Large intestine (tissue), 3 donors: Measurements from ENCODE around the gene GAP43. TPM values are rescaled to one million over a fixed set of nuclear protein-coding genes. Genes with fewer than 3 reads are reported as not detected.
A peak's percentile ranks its signal among the peaks of the same experiment; 100 is the strongest.

Experiments used
- DNase-seq, 2 donors: peaks; one replicate each; pipeline versions ENCODE4 v3.0.0 to v3.0.0-alpha.2; 2013
- H3K27ac ChIP-seq: one replicate; pipeline ENCODE4 v1.5.1; 2013; ENCODE audit warnings: low read length
- H3K27me3 ChIP-seq: 2 replicates; pipeline ENCODE4 v1.6.1; 2013; ENCODE audit warnings: low read length; ENCODE audit not compliant: control insufficient read depth, insufficient read depth
- H3K36me3 ChIP-seq: 2 replicates; pipeline ENCODE4 v1.6.1; 2013; ENCODE audit warnings: low read length; ENCODE audit not compliant: control insufficient read depth, insufficient read depth
- H3K4me1 ChIP-seq: one replicate; pipeline ENCODE4 v1.6.1; 2013; ENCODE audit warnings: low read length; ENCODE audit not compliant: control insufficient read depth, insufficient read depth
- H3K4me3 ChIP-seq: one replicate; pipeline ENCODE4 v1.5.1; 2013; ENCODE audit warnings: low read length
- H3K9me3 ChIP-seq: one replicate; pipeline ENCODE4 v1.6.1; 2013; ENCODE audit warnings: mild to moderate bottlenecking, low read depth, low read length, moderate library complexity; ENCODE audit not compliant: control insufficient read depth
- WGBS: methylation state at CpG from one replicate; pipeline ENCODE4 v1.1.5; 2013; ENCODE audit warnings: low lambda C conversion rate; ENCODE audit not compliant: insufficient coverage; 5-methylcytosine and 5-hydroxymethylcytosine counted together
- polyA plus RNA-seq: library from polyadenylated mRNA; unstranded; fragments of 120-200 nt; gene quantifications from one replicate; pipeline ENCODE4 v1.2.1, GENCODE V29; 2013

GAP43 gene
- polyA plus RNA-seq, 1 donor: 39.3 TPM

DNA sequence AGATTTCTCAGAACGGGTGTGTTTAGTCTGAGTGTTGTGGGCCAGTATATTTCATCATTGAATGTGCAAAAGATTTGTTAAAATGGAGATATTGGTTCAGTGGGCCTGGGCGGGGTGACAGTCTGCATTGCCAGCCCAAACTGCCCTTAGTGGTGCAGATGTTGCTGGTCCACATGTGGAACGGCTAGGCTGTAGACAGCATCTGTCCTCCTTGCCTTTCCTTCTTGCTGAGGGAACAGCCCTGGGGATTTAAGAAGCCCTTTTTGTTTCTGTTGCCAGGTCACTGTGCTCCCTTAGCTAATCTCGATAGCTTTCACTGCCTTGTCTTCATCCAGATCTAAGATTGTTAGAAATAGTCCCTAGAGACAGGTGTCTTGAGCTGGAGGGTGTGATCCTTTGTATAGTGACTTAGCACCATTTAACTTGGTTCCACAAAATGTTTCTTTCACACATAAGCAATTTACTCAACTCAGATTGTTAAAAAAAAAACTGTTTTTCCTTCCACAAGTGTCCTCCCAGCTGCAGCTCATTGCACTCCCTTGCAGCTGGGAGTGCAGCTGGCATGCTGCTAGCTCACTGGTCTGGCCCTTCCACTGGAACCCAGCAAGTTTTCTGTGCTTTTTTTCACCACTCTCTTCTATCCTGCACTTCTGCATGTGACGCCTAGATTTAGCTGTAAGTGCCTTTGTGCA, 37.5 kb downstream of the GAP43 start:
- no peaks in the 10 kb centered on the region for H3K9me3 ChIP-seq
- peak in 1 of 2 donors; percentile 8 for DNase-seq
- no peak overlapping the region for H3K27ac ChIP-seq
- peaks cover 6% of the 10 kb centered on the region for H3K27me3 ChIP-seq
- H3K4me3 ChIP-seq: no peak overlapping the region
- H3K36me3 ChIP-seq: no peaks in the 10 kb centered on the region
- 40% methylated on average over 1 of the region's 5 CpGs for whole genome bisulfite sequencing
- peaks cover 6% of the 10 kb centered on the region for H3K4me1 ChIP-seq

DNA sequence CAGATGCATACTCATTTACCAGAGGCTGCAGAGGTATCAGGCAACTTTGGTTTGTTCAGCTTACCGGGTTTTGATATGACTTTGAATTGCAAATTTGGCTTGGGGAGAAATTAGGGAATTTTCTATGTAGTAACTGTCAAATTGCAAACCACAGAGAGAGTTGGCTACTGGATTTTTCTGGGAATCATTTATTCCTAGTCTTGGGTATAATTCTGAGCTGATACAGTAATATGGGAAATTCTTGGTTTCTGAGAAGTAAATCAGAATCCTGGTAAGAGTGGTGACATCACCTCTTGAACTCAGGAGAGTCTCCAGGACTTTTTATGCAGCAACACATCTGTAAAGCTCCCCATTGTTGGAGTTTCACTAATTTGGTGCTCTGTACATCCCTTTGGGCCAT, 39.0 kb downstream of the GAP43 start:
- H3K27ac ChIP-seq: no peak overlapping the region
- no CpG with 5 or more reads among the region's 1 CpG for WGBS

DNA sequence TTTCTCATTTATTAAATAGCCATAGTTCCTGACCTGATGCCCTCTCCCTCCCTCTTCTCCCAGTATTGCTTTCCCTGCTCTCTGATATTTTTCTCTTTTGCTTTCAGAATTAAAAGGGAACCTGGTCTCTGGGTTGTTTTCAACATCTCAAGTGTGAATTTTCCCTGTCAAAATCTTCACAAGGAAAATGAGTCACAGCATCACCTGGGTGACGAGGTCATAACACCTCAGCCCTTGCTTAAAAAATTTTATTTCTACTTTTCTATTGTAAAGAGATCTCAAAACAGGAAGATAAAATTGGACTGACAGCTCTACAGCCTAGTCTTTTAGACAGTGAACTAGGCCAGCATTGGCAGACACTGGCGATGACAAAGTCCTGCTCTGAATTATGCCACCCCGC, 40.1 kb downstream of the GAP43 start:
- Histone ChIP-seq H3K9me3 (no peaks in the 10 kb centered on the region), H3K36me3 (no peaks in the 10 kb centered on the region), H3K4me3 (no peak overlapping the region), H3K27me3 (peaks cover 6% of the 10 kb centered on the region), H3K4me1 (no peaks in the 10 kb centered on the region), H3K27ac (no peak overlapping the region)
- 83% methylated on average over 3 of the region's 3 CpGs for whole genome bisulfite sequencing
- DNase-seq: no peak

More for the DNA sequence above, 39.0 kb downstream of the GAP43 start:
- Histone ChIP-seq H3K4me3 (no peak overlapping the region), H3K27me3 (peaks cover 6% of the 10 kb centered on the region), H3K4me1 (peaks cover 6% of the 10 kb centered on the region), H3K9me3 (no peaks in the 10 kb centered on the region), H3K36me3 (no peaks in the 10 kb centered on the region)
- no peak for DNase-seq

DNA sequence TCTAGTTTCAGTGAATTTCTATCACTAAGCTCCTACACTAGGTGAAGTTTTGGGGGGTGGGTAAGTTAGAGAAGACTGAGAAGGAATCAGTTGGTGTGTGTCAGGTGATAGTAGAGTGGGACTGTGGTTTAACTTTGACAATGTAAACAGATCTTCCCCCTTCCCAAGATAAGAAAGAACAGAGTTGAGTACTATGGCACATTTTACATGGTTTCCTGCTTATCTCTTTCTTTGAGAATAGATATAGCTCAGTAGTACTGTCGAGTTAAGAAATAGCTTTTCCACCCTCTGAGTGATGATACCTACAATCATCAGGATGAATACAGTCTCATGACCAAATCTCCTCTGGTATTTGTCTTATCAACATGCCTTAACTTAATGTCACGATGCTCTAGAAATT, 42.8 kb downstream of the GAP43 start:
- H3K4me1 ChIP-seq: no peaks in the 10 kb centered on the region
- H3K4me3 ChIP-seq: no peak overlapping the region
- H3K9me3 ChIP-seq: no peaks in the 10 kb centered on the region
- WGBS: no CpG with 5 or more reads among the region's 2 CpGs
- no peak overlapping the region for H3K27ac ChIP-seq
- no peak for DNase-seq
- H3K36me3 ChIP-seq: no peaks in the 10 kb centered on the region
- peaks cover 4% of the 10 kb centered on the region for H3K27me3 ChIP-seq

DNA sequence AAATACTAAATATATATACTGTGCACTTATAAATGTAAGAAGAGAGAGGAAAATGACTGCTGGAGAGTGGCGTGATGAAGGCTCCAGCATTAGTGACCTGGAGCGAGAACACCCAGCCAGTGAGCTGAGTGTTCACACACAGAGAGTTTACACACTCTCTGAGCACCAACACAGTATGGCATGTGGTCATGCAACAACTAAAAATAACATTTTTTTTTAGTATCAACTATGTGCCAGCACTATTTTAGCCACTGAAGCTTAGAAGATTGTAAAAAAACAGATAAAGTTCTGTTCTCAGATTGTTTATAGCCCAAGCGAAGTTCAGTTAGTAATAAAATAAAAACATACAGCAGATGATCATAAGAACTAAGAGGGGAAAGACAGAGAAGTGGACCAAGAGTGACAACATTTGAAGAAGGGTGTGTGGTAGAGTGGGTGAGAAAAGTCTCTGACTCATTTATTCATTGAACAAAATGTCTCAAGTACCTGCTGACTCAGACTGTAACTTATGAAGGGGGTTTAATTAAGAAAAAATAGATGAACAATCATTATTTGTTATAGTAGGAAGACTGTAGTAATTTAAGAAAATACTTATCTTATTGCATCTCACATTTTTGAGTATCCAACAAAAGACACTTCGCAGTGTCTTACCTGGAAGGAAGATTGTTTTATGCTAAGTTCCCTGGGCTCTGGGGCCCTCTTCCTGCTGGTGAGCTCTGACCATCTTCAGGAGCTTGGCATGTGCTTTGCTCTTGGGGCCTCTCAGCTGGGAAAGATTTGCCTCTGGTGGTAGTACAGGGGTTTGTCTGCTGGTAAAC, 43.8 kb downstream of the GAP43 start:
- H3K36me3 ChIP-seq: no peaks in the 10 kb centered on the region
- H3K27ac ChIP-seq: no peak overlapping the region
- WGBS: 63% methylated on average over 1 of the region's 4 CpGs
- H3K27me3 ChIP-seq: peaks cover 4% of the 10 kb centered on the region
- no peaks in the 10 kb centered on the region for H3K9me3 ChIP-seq
- H3K4me1 ChIP-seq: no peaks in the 10 kb centered on the region
- H3K4me3 ChIP-seq: no peak overlapping the region
- no peak for DNase-seq

DNA sequence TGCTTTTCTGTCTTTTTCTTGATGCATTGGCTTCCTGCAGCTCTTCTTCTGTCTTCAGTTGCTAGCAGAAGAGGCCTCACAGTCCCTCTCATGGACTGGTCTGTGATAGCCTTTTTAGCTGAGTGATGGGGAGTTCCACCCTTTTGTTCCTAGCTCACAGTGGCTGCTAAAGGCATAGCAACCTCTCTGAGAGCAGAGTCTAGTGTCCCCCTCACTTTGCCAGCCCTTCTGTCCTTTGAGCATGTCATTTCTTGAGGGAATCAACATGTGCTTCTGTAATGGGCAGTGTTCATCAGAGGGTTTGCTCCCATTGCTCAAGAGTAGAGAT, 44.4 kb downstream of the GAP43 start:
- DNase-seq: no peak
- no peak overlapping the region for H3K27ac ChIP-seq
- no peaks in the 10 kb centered on the region for H3K4me1 ChIP-seq
- H3K9me3 ChIP-seq: no peaks in the 10 kb centered on the region
- no peaks in the 10 kb centered on the region for H3K36me3 ChIP-seq
- peaks cover 4% of the 10 kb centered on the region for H3K27me3 ChIP-seq
- H3K4me3 ChIP-seq: no peak overlapping the region

DNA sequence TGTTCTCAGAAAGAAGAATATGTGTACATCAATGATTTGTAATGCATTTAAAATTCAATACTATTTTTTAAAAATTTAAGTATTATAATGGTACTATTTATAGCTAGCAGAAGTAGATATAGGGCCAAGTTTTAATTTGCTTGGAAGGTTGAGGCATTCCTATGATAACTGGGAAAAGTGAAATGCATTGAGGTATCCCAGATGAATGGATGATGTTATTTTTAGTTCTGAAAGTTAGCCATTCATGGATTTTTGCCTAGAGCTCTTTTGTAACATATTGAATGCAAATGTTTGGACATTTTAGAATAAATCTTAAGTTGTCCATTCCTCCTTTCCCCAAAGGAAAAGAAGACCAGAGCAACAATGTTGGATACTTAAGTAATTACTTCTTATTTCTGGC, 47.6 kb downstream of the GAP43 start:
- H3K4me1 ChIP-seq: no peaks in the 10 kb centered on the region
- no peak for DNase-seq
- no peaks in the 10 kb centered on the region for H3K9me3 ChIP-seq
- no peaks in the 10 kb centered on the region for H3K36me3 ChIP-seq
- no peak overlapping the region for H3K4me3 ChIP-seq
- H3K27ac ChIP-seq: no peak overlapping the region
- H3K27me3 ChIP-seq: no peaks in the 10 kb centered on the region

DNA sequence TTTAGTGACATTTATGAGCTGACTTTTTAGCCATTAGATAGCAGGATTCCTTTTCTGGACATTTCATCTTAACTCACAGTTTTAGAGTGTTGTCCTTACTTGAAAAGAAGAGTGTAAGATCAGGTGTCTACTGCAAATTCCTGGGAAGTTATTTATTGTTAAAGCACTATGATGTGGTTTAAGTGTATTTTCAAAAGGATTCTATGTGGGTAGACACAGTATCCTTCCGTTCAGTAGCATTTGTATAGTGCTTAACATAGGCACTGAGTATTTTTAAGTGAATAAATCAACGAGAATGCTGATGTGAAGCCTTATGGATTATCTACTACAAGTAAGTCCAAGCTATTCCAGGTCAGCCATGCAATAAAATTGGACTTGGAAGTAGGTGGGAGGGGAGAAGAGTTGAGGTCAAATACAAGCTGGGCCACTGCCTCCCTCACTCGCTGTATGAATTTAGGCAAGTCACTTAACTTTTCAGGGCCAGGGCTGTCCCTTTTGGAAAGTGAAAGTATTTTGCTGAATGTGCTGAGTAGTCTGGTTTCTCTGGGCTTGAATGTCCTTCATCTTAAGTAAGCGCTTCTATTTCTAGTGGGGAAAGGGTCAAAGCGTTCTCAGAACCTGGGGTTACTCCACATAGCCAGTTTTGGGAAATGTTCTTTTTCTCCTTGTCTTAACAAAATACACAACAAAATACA, 48.6 kb downstream of the GAP43 start:
- Histone ChIP-seq H3K27ac (no peak overlapping the region), H3K9me3 (no peaks in the 10 kb centered on the region), H3K27me3 (no peaks in the 10 kb centered on the region), H3K4me1 (no peaks in the 10 kb centered on the region), H3K36me3 (no peaks in the 10 kb centered on the region), H3K4me3 (no peak overlapping the region)
- no peak for DNase-seq
- no CpG with 5 or more reads among the region's 5 CpGs for WGBS

DNA sequence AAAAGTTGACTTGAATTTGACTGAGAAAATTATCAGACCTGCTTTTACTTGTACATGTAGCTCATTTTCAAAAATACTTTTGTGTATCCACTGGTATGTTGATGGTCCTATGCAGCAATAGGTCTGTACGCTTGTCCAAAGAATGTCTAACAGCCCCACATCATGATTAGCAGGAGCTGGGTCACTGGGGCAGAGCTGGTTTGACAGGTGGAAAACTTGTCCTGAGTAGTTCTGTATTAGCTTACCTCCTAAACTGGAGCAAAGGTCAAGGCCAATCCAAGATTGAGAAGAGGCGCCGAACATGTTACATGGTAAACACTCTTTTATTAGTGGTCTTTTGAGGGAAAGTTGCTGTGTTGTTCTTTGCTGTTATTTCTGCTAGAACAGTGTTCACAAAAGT, 50.6 kb downstream of the GAP43 start:
- H3K4me1 ChIP-seq: no peaks in the 10 kb centered on the region
- H3K4me3 ChIP-seq: no peak overlapping the region
- H3K27ac ChIP-seq: no peak overlapping the region
- H3K36me3 ChIP-seq: no peaks in the 10 kb centered on the region
- no peak for DNase-seq
- no CpG with 5 or more reads among the region's 3 CpGs for WGBS
- H3K27me3 ChIP-seq: no peaks in the 10 kb centered on the region
- no peaks in the 10 kb centered on the region for H3K9me3 ChIP-seq

DNA sequence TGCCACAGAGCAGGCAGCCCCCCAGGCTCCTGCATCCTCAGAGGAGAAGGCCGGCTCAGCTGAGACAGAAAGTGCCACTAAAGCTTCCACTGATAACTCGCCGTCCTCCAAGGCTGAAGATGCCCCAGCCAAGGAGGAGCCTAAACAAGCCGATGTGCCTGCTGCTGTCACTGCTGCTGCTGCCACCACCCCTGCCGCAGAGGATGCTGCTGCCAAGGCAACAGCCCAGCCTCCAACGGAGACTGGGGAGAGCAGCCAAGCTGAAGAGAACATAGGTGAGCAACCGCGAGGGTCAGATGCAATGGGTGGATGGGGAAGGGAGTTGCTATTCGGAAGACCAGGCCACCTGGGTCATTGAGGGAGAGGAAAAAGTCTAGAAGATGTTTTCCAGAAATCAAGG, 53.0 kb downstream of the GAP43 start:
- no CpG with 5 or more reads among the region's 9 CpGs for WGBS
- no peak for DNase-seq
- Histone ChIP-seq H3K4me3 (no peak overlapping the region), H3K9me3 (no peaks in the 10 kb centered on the region), H3K36me3 (no peaks in the 10 kb centered on the region), H3K4me1 (no peaks in the 10 kb centered on the region), H3K27ac (no peak overlapping the region), H3K27me3 (no peaks in the 10 kb centered on the region)
